Stimulated activated naive B cell treated with anti-CD40 and anti-IgM and Interleukin-4, amounts not matched to agents 10 μg/mL and 1 μg/mL and 100 μg/mL, for 72 hours (primary cell): ENCODE data around the gene SEC61B.
"Not testable (repeated sequence)": the region's sequence is repeated elsewhere in the genome, so short reads cannot be mapped to it uniquely, and the experiment has no call there.

Experiments used
- ATAC-seq, 2 donors: fragments of 150-1000 bp; cut with Tn5 transposase; replicated peaks; 2 replicates each; pipeline ENCODE4 v1.10.0; 2021; ENCODE audit warnings: moderate library complexity in 1 of 2
- DNase-seq: peaks from one replicate; pipeline ENCODE4 v3.0.0; 2021
- H3K27ac Mint-ChIP-seq: one replicate; pipeline ENCODE4 v1.8.0; 2022; ENCODE audit warnings: mild to moderate bottlenecking, mixed read lengths
- H3K27me3 Mint-ChIP-seq, 2 donors: one replicate each; pipeline ENCODE4 v1.8.0; 2022; ENCODE audit warnings: mixed read lengths in 2 of 2
- H3K36me3 Mint-ChIP-seq, 2 donors: one replicate each; pipeline ENCODE4 v1.8.0; 2022; ENCODE audit warnings: mixed read lengths in 2 of 2, mild to moderate bottlenecking in 1 of 2
- H3K4me1 Mint-ChIP-seq, 2 donors: one replicate each; pipeline ENCODE4 v1.8.0; 2022; ENCODE audit warnings: mixed read lengths in 2 of 2, mild to moderate bottlenecking in 1 of 2
- H3K4me3 Mint-ChIP-seq, 2 donors: one replicate each; pipeline ENCODE4 v1.8.0; 2022; ENCODE audit warnings: mild to moderate bottlenecking in 2 of 2, mixed read lengths in 2 of 2, moderate library complexity in 1 of 2
- H3K9me3 Mint-ChIP-seq, 2 donors: one replicate each; pipeline ENCODE4 v1.8.0; 2022; ENCODE audit warnings: mixed read lengths in 2 of 2, mild to moderate bottlenecking in 1 of 2

SEC61B gene

GRCh38 chr9:99184475-99185347 is 37.4 kb upstream of the SEC61B start:
- Mint-ChIP-seq H3K4me3 (peak overlapping the region; percentile 59 to 67), H3K36me3 (peaks cover 8 to 19% of the 10 kb centered on the region in 2 donors), H3K27me3 (no peaks in the 10 kb centered on the region), H3K27ac (peak overlapping the region; percentile 100), H3K4me1 (peaks cover 74 to 99% of the 10 kb centered on the region in 2 donors), H3K9me3 (no peaks in the 10 kb centered on the region)
- ATAC-seq: peak; percentile 82 to 84
- peak; percentile 90 for DNase-seq

GRCh38 chr9:99185348-99185632 is 36.8 kb upstream of the SEC61B start:
- Mint-ChIP-seq H3K27ac (peak overlapping the region; percentile 100), H3K4me3 (peak overlapping the region; percentile 59 to 67)
- ATAC-seq: no peak

GRCh38 chr9:99185934-99186333 is 36.1 kb upstream of the SEC61B start:
- Mint-ChIP-seq H3K4me3 (no peak overlapping the region), H3K27ac (peak overlapping the region; percentile 100), H3K4me1 (peaks cover 68 to 97% of the 10 kb centered on the region in 2 donors), H3K36me3 (peaks cover 3 to 10% of the 10 kb centered on the region in 2 donors), H3K27me3 (no peaks in the 10 kb centered on the region), H3K9me3 (peaks cover 0 to under 1% of the 10 kb centered on the region in 2 donors)
- DNase-seq: no peak
- no peak for ATAC-seq

More at GRCh38 chr9:99185348-99185632, 36.8 kb upstream of the SEC61B start:
- DNase-seq: no peak
- no peaks in the 10 kb centered on the region for H3K27me3 Mint-ChIP-seq
- H3K4me1 Mint-ChIP-seq: peaks cover 70 to 97% of the 10 kb centered on the region in 2 donors
- no peaks in the 10 kb centered on the region for H3K9me3 Mint-ChIP-seq
- H3K36me3 Mint-ChIP-seq: peaks cover 8 to 16% of the 10 kb centered on the region in 2 donors

- Mint-ChIP-seq H3K9me3 (peaks cover 0 to 2% of the 10 kb centered on the region in 2 donors), H3K27me3 (no peaks in the 10 kb centered on the region), H3K4me3 (peak overlapping the region in 1 of 2 donors; percentile 16), H3K4me1 (peaks cover 59 to 86% of the 10 kb centered on the region in 2 donors), H3K36me3 (peaks cover 3% of the 10 kb centered on the region in 2 donors), H3K27ac (peak overlapping the region; percentile 62)
- ATAC-seq (peak; percentile 30 to 39), DNase-seq (no peak)
These were observed 34.8 kb upstream of the SEC61B start for GRCh38 chr9:99187311-99187710.

GRCh38 chr9:99189186-99189585 is 32.9 kb upstream of the SEC61B start:
- H3K27me3 Mint-ChIP-seq: no peaks in the 10 kb centered on the region
- H3K9me3 Mint-ChIP-seq: peaks cover 0 to 2% of the 10 kb centered on the region in 2 donors
- DNase-seq: no peak
- peaks cover 3% of the 10 kb centered on the region in 2 donors for H3K36me3 Mint-ChIP-seq
- ATAC-seq: no peak
- no peak overlapping the region for H3K4me3 Mint-ChIP-seq
- H3K4me1 Mint-ChIP-seq: peaks cover 44 to 68% of the 10 kb centered on the region in 2 donors
- H3K27ac Mint-ChIP-seq: no peak overlapping the region

GRCh38 chr9:99189887-99190596 is 32.0 kb upstream of the SEC61B start:
- H3K27ac Mint-ChIP-seq: peak overlapping the region; percentile 81
- ATAC-seq (no peak), DNase-seq (no peak)
- peaks cover 3% of the 10 kb centered on the region in 2 donors for H3K36me3 Mint-ChIP-seq
- H3K9me3 Mint-ChIP-seq: peaks cover 0 to 2% of the 10 kb centered on the region in 2 donors
- peaks cover 36 to 59% of the 10 kb centered on the region in 2 donors for H3K4me1 Mint-ChIP-seq
- H3K4me3 Mint-ChIP-seq: no peak overlapping the region
- H3K27me3 Mint-ChIP-seq: no peaks in the 10 kb centered on the region

GRCh38 chr9:99190597-99191283 is 31.3 kb upstream of the SEC61B start:
- Mint-ChIP-seq H3K27me3 (no peaks in the 10 kb centered on the region), H3K36me3 (peaks cover 4% of the 10 kb centered on the region in 2 donors)

GRCh38 chr9:99192786-99193465 is 29.2 kb upstream of the SEC61B start:
- no peak overlapping the region for H3K4me3 Mint-ChIP-seq
- H3K9me3 Mint-ChIP-seq: peaks cover 0 to 2% of the 10 kb centered on the region in 2 donors
- H3K36me3 Mint-ChIP-seq: peaks cover 5 to 11% of the 10 kb centered on the region in 2 donors
- no peak for ATAC-seq
- H3K4me1 Mint-ChIP-seq: peaks cover 24 to 36% of the 10 kb centered on the region in 2 donors
- no peak overlapping the region for H3K27ac Mint-ChIP-seq
- no peak for DNase-seq
- no peaks in the 10 kb centered on the region for H3K27me3 Mint-ChIP-seq

More at GRCh38 chr9:99190597-99191283, 31.3 kb upstream of the SEC61B start:
- peak overlapping the region; percentile 81 for H3K27ac Mint-ChIP-seq
- DNase-seq (no peak), ATAC-seq (peak; percentile 56 to 57)
- peaks cover 30 to 52% of the 10 kb centered on the region in 2 donors for H3K4me1 Mint-ChIP-seq
- H3K4me3 Mint-ChIP-seq: no peak overlapping the region
- H3K9me3 Mint-ChIP-seq: peaks cover 0 to 2% of the 10 kb centered on the region in 2 donors

- H3K27ac Mint-ChIP-seq: no peak overlapping the region
- peaks cover 0 to 2% of the 10 kb centered on the region in 2 donors for H3K9me3 Mint-ChIP-seq
- ATAC-seq (no peak), DNase-seq (no peak)
- no peaks in the 10 kb centered on the region for H3K27me3 Mint-ChIP-seq
- no peak overlapping the region for H3K4me3 Mint-ChIP-seq
- peaks cover 5 to 9% of the 10 kb centered on the region in 2 donors for H3K36me3 Mint-ChIP-seq
- peaks cover 19 to 30% of the 10 kb centered on the region in 2 donors for H3K4me1 Mint-ChIP-seq
These were observed 28.6 kb upstream of the SEC61B start for GRCh38 chr9:99193466-99193821.

GRCh38 chr9:99196484-99196883 is 25.6 kb upstream of the SEC61B start:
- DNase-seq, H3K36me3 Mint-ChIP-seq, H3K27me3 Mint-ChIP-seq, H3K9me3 Mint-ChIP-seq, H3K27ac Mint-ChIP-seq, H3K4me3 Mint-ChIP-seq, ATAC-seq: not testable (repeated sequence)
- H3K4me1 Mint-ChIP-seq: peaks cover 8 to 12% of the 10 kb centered on the region in 2 donors

GRCh38 chr9:99197124-99197630 is 24.9 kb upstream of the SEC61B start:
- Mint-ChIP-seq H3K36me3 (peaks cover 3 to 8% of the 10 kb centered on the region in 2 donors), H3K9me3 (no peaks in the 10 kb centered on the region), H3K4me1 (peaks cover 8 to 12% of the 10 kb centered on the region in 2 donors), H3K27me3 (no peaks in the 10 kb centered on the region), H3K4me3 (no peak overlapping the region), H3K27ac (no peak overlapping the region)
- ATAC-seq (peak in 1 of 2 donors; percentile 36), DNase-seq (no peak)

- H3K4me1 Mint-ChIP-seq: peaks cover 8 to 12% of the 10 kb centered on the region in 2 donors
- H3K4me3 Mint-ChIP-seq: no peak overlapping the region
- peak overlapping the region; percentile 42 for H3K27ac Mint-ChIP-seq
- H3K36me3 Mint-ChIP-seq: peaks cover 3 to 8% of the 10 kb centered on the region in 2 donors
- no peaks in the 10 kb centered on the region for H3K27me3 Mint-ChIP-seq
- DNase-seq (no peak), ATAC-seq (no peak)
- no peaks in the 10 kb centered on the region for H3K9me3 Mint-ChIP-seq
These were observed 24.1 kb upstream of the SEC61B start for GRCh38 chr9:99197987-99198386.

GRCh38 chr9:99199938-99200539 is 22.0 kb upstream of the SEC61B start:
- Mint-ChIP-seq H3K27ac (peak overlapping the region; percentile 42), H3K4me1 (peaks cover 8 to 12% of the 10 kb centered on the region in 2 donors), H3K36me3 (peaks cover 3 to 8% of the 10 kb centered on the region in 2 donors), H3K4me3 (no peak overlapping the region), H3K9me3 (no peaks in the 10 kb centered on the region), H3K27me3 (no peaks in the 10 kb centered on the region)
- peak; percentile 50 to 74 for ATAC-seq
- no peak for DNase-seq
